GM12874 (cell line): Measurements from ENCODE around the gene SIM1.

ENCODE experiments used
- TF ChIP-seq, protein P1 (sequence below): IDR thresholded peaks from 2 replicates; pipeline ENCODE4 v1.5.1; 2011; ENCODE audit warnings: low read depth, mild to moderate bottlenecking, control low read depth, low read length, moderate library complexity; ENCODE audit not compliant: insufficient read depth

SIM1 gene, protein sequence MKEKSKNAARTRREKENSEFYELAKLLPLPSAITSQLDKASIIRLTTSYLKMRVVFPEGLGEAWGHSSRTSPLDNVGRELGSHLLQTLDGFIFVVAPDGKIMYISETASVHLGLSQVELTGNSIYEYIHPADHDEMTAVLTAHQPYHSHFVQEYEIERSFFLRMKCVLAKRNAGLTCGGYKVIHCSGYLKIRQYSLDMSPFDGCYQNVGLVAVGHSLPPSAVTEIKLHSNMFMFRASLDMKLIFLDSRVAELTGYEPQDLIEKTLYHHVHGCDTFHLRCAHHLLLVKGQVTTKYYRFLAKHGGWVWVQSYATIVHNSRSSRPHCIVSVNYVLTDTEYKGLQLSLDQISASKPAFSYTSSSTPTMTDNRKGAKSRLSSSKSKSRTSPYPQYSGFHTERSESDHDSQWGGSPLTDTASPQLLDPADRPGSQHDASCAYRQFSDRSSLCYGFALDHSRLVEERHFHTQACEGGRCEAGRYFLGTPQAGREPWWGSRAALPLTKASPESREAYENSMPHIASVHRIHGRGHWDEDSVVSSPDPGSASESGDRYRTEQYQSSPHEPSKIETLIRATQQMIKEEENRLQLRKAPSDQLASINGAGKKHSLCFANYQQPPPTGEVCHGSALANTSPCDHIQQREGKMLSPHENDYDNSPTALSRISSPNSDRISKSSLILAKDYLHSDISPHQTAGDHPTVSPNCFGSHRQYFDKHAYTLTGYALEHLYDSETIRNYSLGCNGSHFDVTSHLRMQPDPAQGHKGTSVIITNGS

DNA sequence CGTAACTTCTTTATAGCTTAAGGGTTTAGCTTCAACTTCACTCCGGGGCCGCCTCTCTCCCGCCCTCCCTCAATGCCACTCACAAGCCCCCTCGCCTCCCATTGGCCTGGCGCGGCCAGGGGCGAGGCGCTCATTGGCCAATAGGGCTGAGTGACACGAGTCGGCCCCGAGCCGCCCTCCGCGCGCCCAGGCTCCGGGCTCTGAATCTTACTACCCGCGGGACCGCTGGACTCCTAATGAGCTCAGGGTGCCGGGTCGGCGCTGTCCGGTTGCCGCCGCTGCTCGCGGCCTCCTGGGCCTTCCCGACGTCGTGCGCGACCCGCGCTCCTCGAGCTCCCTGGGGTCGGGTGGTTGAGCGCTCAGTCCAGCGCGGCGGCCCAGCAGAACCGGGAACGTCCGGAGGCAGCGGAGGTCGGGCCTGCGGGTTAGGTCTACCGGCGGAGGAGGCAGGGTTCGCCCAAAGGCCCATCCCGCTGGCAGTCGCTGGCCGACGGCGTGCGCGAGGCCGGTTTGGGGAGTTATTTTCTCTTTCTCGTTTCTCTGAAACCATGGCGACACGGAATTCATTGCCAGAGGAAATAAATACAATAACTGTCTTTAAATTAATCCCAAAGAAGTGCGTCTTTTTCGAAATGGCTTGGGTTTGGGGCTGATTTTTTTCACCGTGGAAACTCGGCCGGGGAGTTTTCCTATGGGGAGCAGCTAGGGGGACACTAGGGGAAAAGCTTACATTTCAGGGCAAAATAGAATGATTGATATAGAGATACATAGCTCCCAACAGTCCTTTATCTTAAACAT is at the start of gene SIM1:
SIM1 (minus strand) TSS at position 19 of the 798 bp plus-strand sequence. CDS start 1,453 bp downstream, outside the sequence.
- TF ChIP-seq, protein P1, sequence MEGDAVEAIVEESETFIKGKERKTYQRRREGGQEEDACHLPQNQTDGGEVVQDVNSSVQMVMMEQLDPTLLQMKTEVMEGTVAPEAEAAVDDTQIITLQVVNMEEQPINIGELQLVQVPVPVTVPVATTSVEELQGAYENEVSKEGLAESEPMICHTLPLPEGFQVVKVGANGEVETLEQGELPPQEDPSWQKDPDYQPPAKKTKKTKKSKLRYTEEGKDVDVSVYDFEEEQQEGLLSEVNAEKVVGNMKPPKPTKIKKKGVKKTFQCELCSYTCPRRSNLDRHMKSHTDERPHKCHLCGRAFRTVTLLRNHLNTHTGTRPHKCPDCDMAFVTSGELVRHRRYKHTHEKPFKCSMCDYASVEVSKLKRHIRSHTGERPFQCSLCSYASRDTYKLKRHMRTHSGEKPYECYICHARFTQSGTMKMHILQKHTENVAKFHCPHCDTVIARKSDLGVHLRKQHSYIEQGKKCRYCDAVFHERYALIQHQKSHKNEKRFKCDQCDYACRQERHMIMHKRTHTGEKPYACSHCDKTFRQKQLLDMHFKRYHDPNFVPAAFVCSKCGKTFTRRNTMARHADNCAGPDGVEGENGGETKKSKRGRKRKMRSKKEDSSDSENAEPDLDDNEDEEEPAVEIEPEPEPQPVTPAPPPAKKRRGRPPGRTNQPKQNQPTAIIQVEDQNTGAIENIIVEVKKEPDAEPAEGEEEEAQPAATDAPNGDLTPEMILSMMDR = no peak

DNA sequence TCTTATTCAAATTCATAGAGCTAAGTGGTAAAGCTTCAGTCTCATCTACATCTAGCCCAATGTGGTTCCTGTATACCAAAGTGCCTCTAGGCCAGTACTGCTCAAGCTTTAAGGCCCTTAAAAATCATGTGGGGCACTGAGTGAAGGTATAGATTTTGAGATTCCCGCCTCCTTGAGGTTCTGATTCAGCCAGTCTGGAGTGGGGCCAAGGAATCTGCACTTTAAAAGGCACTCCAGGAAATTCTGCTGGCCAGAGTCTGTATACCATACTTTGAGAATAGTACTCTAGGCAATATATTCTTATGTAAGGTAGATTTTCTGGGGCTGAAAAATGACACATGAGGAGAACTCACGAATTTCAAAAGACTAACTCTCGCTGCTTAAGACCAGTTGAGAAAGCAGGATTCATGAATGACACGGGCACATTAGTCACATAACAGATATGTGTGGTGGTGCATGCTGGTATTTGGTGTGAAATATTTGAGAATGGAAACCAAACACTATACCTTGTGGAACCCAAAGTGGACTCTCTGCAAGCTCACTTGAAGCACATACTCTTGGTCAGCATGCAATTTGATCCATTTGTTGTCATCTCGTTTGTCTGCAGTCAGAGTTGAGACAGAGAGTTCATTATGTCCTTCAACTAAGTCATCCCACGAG is 47.6 kb upstream of the SIM1 start:
- TF ChIP-seq, protein P1 = no peak

DNA sequence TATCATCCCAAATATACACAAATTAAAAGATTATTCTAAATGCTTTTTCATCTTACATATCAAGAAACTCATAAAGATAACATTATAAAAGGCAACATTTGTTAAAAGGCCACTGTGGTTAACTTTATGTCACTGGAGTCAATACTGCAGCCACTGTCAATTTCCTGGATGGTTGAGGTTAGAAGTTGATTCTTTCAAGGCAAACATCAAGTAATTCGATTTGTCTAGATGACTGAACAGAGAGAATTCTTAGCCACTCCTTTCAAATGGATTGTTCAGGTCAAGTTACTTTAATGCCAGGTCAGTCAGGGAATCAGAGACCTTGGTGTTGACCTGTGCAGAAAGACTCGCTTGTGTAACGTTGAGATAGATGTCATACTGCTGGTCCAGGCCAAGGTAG is 44.4 kb upstream of the SIM1 start:
- TF ChIP-seq, protein P1 = no peak

DNA sequence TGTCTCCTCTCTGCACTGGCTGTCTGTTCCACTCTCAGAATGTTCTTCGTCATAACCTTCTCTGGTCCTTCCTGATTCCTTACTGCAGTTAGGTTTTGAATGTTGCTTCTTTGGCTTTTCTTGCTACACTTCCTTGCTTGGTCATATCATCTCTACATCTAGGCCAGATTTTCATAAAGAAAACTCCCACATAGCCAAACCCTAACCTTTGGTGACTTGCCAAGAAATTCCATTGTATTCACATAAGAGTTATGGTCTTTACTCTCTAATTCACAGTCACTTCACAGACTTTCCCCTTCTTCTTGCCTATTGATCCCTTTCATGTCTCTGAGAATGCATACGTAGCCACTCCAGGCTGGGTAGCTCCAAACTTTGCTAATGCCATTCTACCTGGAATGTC is 41.9 kb upstream of the SIM1 start:
- TF ChIP-seq, protein P1 = no peak

DNA sequence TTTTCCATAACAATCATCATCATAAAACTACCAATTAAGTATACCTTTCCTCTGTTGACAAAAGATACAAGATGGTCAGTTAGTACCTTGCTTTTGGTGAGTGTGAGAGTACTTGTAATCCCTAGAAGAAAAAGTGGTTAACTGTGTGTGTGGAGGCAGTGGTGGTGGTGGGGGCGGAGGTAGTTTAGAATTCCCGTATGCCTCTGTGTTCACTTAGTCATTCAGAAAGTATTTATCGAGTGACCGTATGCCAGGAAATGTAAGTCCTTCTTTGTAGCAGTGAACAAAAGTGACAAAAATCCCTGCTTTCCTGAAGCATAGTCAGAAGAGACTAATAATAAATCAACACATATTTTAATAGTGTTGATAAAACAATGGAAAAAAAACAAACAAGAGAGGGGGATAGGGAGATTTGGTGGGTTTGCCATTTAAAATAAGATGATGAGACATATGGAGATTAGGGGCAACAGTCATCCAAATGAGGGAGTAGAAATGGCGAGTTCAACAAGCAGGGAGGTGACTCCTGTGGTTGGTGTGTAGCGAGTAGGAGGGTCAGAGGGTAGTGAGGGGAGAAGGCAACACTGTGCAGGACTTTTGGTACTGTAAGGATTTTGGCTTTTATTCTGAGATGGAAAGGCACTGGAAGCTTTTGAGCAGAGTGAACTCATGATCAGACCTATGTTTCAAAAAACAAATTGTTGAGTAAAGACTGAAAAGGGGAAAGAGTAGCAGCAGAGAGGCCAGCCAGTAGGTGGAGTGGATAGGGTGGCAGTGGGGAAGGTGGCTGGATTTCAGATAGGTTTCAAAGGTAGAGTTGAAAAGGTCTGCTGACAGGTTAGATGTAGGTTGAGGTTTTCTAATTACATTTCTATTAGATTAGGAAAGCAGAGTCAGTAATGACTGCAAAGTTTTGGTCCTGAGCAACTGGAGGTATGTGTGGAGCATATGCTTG is 40.3 kb upstream of the SIM1 start:
- TF ChIP-seq, protein P1 = no peak

DNA sequence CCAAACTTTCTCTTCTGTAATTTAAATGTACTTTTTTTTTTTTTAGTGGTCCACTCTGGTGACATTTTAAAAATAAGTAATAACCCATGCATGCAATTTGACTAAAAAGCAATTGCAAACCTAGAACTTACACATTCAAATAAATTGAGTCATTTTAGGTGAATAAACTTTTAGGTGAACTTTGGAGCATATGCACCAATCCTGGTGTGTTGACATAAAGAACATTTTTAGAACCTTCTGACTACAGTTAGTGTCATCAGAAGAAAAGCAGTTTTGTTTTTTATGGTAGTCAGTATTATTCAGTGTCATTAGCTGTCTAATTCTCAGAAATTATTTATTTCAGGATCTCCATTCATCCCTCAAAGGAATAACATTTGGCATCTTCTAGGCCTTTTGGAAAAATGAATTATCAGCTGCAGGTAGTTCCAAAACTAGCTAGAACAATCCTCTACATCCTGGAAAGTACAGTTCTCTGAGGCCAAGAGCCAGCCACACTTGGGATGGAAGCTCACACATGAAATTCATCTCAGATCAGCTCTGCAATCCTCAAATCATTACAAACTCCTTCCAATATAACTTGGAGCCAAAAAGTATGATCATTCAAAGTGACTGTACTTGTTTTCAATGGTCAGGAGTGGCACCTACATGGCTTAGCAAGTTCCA is 38.5 kb upstream of the SIM1 start:
- TF ChIP-seq, protein P1 = no peak
